ENCODE measurements around the gene PWWP2B.

The PWWP2B gene

GRCh38 chr10:132427006-132427771, 30.2 kb downstream of the PWWP2B start:
- no peak for DNase-seq (ENCODE audit: low spot score)
- no peak for TF ChIP-seq CTCF (IDR thresholded peaks at IDR 0.05; ENCODE audit: extremely low read depth, insufficient read depth, missing control alignments)
- in situ Hi-C loops (cut with MboI; ENCODE audit: low pct_unique_long_range_greater_than_20kb, low sequenced_read_pairs, unreplicated experiment): no loop called here

GRCh38 chr10:132427939-132428367, 31.0 kb downstream of the PWWP2B start:
- DNase-seq (ENCODE audit: low spot score): no peak
- TF ChIP-seq CTCF (IDR thresholded peaks at IDR 0.05; ENCODE audit: extremely low read depth, insufficient read depth, missing control alignments): no peak
- in situ Hi-C loops (cut with MboI; ENCODE audit: low pct_unique_long_range_greater_than_20kb, low sequenced_read_pairs, unreplicated experiment): no loop called here

- TF ChIP-seq CTCF (IDR thresholded peaks at IDR 0.05; ENCODE audit: extremely low read depth, insufficient read depth, missing control alignments): no peak
- DNase-seq (ENCODE audit: low spot score): no peak
- in situ Hi-C loops (cut with MboI; ENCODE audit: low pct_unique_long_range_greater_than_20kb, low sequenced_read_pairs, unreplicated experiment): no loop called here
These were observed 31.5 kb downstream of the PWWP2B start for GRCh38 chr10:132428486-132428995.

GRCh38 chr10:132429281-132430230, 32.6 kb downstream of the PWWP2B start:
- in situ Hi-C loops (cut with MboI; ENCODE audit: low pct_unique_long_range_greater_than_20kb, low sequenced_read_pairs, unreplicated experiment): no loop called here
- DNase-seq (ENCODE audit: low spot score): no peak
- TF ChIP-seq CTCF (IDR thresholded peaks at IDR 0.05; ENCODE audit: extremely low read depth, insufficient read depth, missing control alignments): no peak

DNA sequence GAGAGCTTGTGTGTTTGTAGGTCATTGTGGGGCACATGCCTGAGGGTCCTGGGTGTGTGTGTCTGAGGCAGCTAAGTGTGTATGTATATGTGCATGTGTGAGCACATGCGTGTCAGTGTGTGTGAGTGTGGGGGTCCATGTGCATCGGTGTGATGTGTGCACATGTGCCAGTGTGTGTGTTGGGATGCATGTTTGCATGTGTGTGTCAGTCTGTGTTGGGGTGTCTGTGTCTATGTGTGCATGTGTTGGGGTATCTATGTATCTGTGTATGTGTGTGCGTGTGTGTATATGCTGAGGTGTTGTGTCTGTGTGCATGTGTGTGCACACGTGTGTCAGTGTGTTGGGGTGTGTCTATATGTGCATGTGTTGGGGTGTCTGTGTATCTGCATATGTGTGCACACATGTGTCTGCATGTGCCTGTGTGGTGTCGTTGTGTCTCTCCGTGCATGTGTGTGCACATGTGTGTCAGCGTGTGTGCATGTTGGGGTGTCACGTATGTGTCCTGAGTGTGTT, 33.3 kb downstream of the PWWP2B start:
- DNase-seq (ENCODE audit: low spot score): no peak
- no peak for TF ChIP-seq CTCF (IDR thresholded peaks at IDR 0.05; ENCODE audit: extremely low read depth, insufficient read depth, missing control alignments)
- in situ Hi-C loops (cut with MboI; ENCODE audit: low pct_unique_long_range_greater_than_20kb, low sequenced_read_pairs, unreplicated experiment): no loop called here

DNA sequence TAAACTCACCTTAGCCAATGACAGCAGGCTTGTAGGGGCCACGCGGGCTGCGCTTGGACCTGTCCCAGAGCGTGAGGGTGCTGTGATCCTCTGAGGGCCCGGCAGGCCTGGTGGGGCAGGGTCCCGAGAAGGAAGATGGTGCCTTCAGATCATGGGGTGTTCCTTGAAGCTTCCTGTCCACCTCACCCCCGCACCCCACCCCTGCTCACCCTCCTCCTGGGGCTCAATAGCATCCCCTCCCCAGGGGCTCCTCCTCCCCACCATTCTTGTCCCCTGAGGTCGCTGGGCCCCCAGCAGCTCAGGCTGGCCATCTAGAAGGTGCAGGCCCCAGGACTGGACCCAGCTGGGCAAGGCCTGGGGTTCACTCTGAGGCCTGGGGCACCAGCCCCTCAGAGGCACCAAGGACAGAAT, 33.9 kb downstream of the PWWP2B start:
- in situ Hi-C loops (cut with MboI; ENCODE audit: low pct_unique_long_range_greater_than_20kb, low sequenced_read_pairs, unreplicated experiment): no loop called here

More for the DNA sequence above, 33.9 kb downstream of the PWWP2B start:
- no peak for DNase-seq (ENCODE audit: low spot score)
- no peak for TF ChIP-seq CTCF (IDR thresholded peaks at IDR 0.05; ENCODE audit: extremely low read depth, insufficient read depth, missing control alignments)

All from GM13977 (cell line).